ENCODE data around the gene MSRB3. TPM values are rescaled to one million over a fixed set of nuclear protein-coding genes. Genes with fewer than 3 reads are reported as not detected.

MSRB3 gene
- polyA plus RNA-seq, 1 of the 3 experiments (the other 2 are of a cell fraction): 24.3 TPM

DNA sequence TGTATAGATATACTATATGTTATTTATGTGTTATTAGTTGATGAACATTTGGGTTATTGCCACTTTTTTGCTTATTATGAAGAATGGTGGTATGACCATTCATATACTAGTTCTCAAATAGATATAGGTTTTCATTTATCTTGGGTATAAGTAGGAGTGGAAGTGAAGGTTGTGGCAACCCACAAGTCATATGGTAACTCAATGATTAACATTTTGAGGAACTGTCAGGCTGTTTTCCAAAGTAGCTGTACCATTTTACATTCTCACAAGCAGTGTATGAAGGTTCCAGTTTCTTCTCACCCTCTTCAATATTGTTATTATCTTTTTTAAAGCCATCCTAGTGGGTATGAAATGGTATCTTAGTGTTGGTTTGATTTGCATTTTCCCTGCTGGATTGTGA lies 19.0 kb upstream of the MSRB3 start:
- ChIA-PET POLR2A (no interaction called here), CTCF (no interaction called here)
- Histone ChIP-seq H3K79me2 (ENCODE audit: insufficient read depth) (no peaks in the 10 kb centered on the region), H2AFZ (ENCODE audit: low read depth) (no peak overlapping the region), H3K9me2 (no peaks in the 10 kb centered on the region), H3K9ac (no peak overlapping the region), H4K20me1 (ENCODE audit: insufficient read depth) (no peaks in the 10 kb centered on the region), H3K4me2 (no peak overlapping the region), H3K4me3 (ENCODE audit: low read depth in 2 of 2, low read length in 1 of 2) (no peak overlapping the region), H3K9me3 (no peaks in the 10 kb centered on the region), H3F3A (replicated peaks; ENCODE audit: insufficient read depth) (no peaks in the 10 kb centered on the region), H3K36me3 (replicated peaks in 1 of 2; ENCODE audit: control insufficient read depth in 1 of 2, insufficient read depth in 2 of 2, low read length in 1 of 2) (no peaks in the 10 kb centered on the region), H3K27me3 (ENCODE audit: insufficient read depth) (no peaks in the 10 kb centered on the region), H3K27ac (ENCODE audit: low read depth in 2 of 2, low read length in 1 of 2) (no peak overlapping the region), H3K4me1 (ENCODE audit: control insufficient read depth in 1 of 2, insufficient read depth in 2 of 2, low read depth in 1 of 2, low read length in 1 of 2) (no peaks in the 10 kb centered on the region)
- no peak for DNase-seq
- TF ChIP-seq, protein P1, sequence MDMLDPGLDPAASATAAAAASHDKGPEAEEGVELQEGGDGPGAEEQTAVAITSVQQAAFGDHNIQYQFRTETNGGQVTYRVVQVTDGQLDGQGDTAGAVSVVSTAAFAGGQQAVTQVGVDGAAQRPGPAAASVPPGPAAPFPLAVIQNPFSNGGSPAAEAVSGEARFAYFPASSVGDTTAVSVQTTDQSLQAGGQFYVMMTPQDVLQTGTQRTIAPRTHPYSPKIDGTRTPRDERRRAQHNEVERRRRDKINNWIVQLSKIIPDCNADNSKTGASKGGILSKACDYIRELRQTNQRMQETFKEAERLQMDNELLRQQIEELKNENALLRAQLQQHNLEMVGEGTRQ (IDR thresholded peaks at IDR 0.05; ENCODE audit: borderline replicate concordance, low read depth, low read length): no peak
- TF ChIP-seq, protein P2, sequence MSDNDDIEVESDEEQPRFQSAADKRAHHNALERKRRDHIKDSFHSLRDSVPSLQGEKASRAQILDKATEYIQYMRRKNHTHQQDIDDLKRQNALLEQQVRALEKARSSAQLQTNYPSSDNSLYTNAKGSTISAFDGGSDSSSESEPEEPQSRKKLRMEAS (IDR thresholded peaks at IDR 0.05; ENCODE audit: low read depth): no peak
- TF ChIP-seq SMC3 (IDR thresholded peaks at IDR 0.05; ENCODE audit: low read depth, low read length) (no peak), RCOR1 (IDR thresholded peaks at IDR 0.05; ENCODE audit: low read length) (no peak), FOXJ3 (CRISPR knock-in tag; IDR thresholded peaks at IDR 0.05) (no peak), EP300 (IDR thresholded peaks at IDR 0.05; ENCODE audit: borderline replicate concordance in 1 of 2, low read depth in 1 of 2, low read length in 1 of 2) (no peak)
- TF ChIP-seq, protein P3, sequence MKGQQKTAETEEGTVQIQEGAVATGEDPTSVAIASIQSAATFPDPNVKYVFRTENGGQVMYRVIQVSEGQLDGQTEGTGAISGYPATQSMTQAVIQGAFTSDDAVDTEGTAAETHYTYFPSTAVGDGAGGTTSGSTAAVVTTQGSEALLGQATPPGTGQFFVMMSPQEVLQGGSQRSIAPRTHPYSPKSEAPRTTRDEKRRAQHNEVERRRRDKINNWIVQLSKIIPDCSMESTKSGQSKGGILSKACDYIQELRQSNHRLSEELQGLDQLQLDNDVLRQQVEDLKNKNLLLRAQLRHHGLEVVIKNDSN (IDR thresholded peaks at IDR 0.05; ENCODE audit: borderline replicate concordance, low read depth): no peak

DNA sequence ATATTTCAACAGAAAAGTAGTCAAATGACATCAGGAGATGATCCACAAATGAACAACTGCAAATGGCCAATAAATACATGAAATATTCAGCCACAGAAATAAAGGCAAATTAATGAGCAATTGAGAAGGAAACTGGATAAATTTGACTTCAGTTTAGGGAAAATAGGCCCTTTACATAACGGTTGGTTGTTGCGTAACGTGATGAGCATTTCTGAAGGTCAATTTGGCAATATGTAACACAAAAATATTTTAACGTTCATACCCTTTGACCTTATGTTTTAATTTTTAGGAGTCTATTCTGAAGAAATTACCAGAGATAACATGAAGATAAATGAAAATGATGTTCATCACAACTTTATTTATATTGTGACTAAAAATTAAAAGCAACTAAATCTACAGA lies 14.7 kb upstream of the MSRB3 start:
- Histone ChIP-seq H4K20me1 (ENCODE audit: insufficient read depth) (no peaks in the 10 kb centered on the region), H3K9ac (no peak overlapping the region), H3K27ac (ENCODE audit: low read depth in 2 of 2, low read length in 1 of 2) (no peak overlapping the region), H3K4me3 (ENCODE audit: low read depth in 2 of 2, low read length in 1 of 2) (no peak overlapping the region), H2AFZ (ENCODE audit: low read depth) (no peak overlapping the region), H3K4me1 (ENCODE audit: control insufficient read depth in 1 of 2, insufficient read depth in 2 of 2, low read depth in 1 of 2, low read length in 1 of 2) (no peaks in the 10 kb centered on the region), H3K36me3 (replicated peaks in 1 of 2; ENCODE audit: control insufficient read depth in 1 of 2, insufficient read depth in 2 of 2, low read length in 1 of 2) (no peaks in the 10 kb centered on the region), H3K9me2 (no peaks in the 10 kb centered on the region; the same call in 1 of the 2 replicates), H3K4me2 (no peak overlapping the region), H3K79me2 (ENCODE audit: insufficient read depth) (no peaks in the 10 kb centered on the region), H3F3A (replicated peaks; ENCODE audit: insufficient read depth) (no peaks in the 10 kb centered on the region), H3K9me3 (no peaks in the 10 kb centered on the region), H3K27me3 (ENCODE audit: insufficient read depth) (no peaks in the 10 kb centered on the region)
- WGBS (ENCODE audit: low lambda C conversion rate): 59% methylated on average over 4 of the region's 4 CpGs
- POLR2A ChIA-PET: no interaction called here
- no peak for DNase-seq
- no peak for TF ChIP-seq EZH2phosphoT487 (IDR thresholded peaks at IDR 0.05; ENCODE audit: borderline replicate concordance, low read depth)
- TF ChIP-seq GATA2 (CRISPR knock-in tag; IDR thresholded peaks at IDR 0.05): no peak
- TF ChIP-seq RFX5 (IDR thresholded peaks at IDR 0.05; ENCODE audit: low read length): no peak
- no peak for TF ChIP-seq FOXM1 (IDR thresholded peaks at IDR 0.05; ENCODE audit: low read depth)
- no peak for TF ChIP-seq NFIC (IDR thresholded peaks at IDR 0.05; ENCODE audit: borderline replicate concordance)
- no peak for TF ChIP-seq FOSL2 (IDR thresholded peaks at IDR 0.05; ENCODE audit: borderline replicate concordance, low read depth)
- CTCF ChIA-PET: no interaction called here
